Uterus (tissue), 2 donors: Measurements from ENCODE around the gene OMG.

ENCODE experiments used
- CTCF ChIP-seq, 4 experiments: fragments of 200-600 bp in 2 of 4; fragments of 450-650 bp in 2 of 4; sonication (generic) in 2 of 4; IDR thresholded peaks; one replicate each; pipeline ENCODE4 v1.5.1; 2016 to 2019; ENCODE audit warnings: antibody characterized with exemption in 4 of 4, mild to moderate bottlenecking in 2 of 4, moderate library complexity in 1 of 4
- POLR2A ChIP-seq, 2 donors: fragments of 450-650 bp; IDR thresholded peaks; one replicate each; pipeline ENCODE4 v1.6.1; 2016; ENCODE audit warnings: antibody characterized with exemption in 2 of 2, mild to moderate bottlenecking in 1 of 2, moderate library complexity in 1 of 2

- no peak for TF ChIP-seq CTCF (IDR thresholded peaks at IDR 0.05)
- TF ChIP-seq POLR2A (IDR thresholded peaks at IDR 0.05): no peak
These were observed 1.6 kb downstream of the OMG start for GRCh38 chr17:31295489-31295871.
